Activated CD8-positive, alpha-beta T cell treated with anti-CD3 and anti-CD28 coated beads for 36 hours (primary cell): ENCODE results near the gene INO80. TPM values are rescaled to one million over a fixed set of nuclear protein-coding genes. Genes with fewer than 3 reads are reported as not detected.

ENCODE experiments used
- ATAC-seq: fragments of 200-7000 bp; cut with Tn5 transposase; one replicate; pipeline ENCODE4 v1.10.0; 2021; ENCODE audit warnings: mild to moderate bottlenecking, moderate library complexity
- CTCF ChIA-PET: fragments of 350-600 bp; sonication (Branson Sonifier 250); formaldehyde crosslinking; loops from one replicate; lab custom pipeline; 2021; ENCODE audit warnings: antibody characterized with exemption; lab: Charles Lee
- POLR2A ChIA-PET: fragments of 350-600 bp; sonication (Branson Sonifier 250); formaldehyde crosslinking; loops from one replicate; lab custom pipeline; 2021; ENCODE audit warnings: antibody characterized with exemption; lab: Charles Lee
- DNase-seq: peaks from one replicate; pipeline ENCODE4 v3.0.0-alpha.2; 2020
- H3K27ac Mint-ChIP-seq: one replicate; pipeline ENCODE4 v1.8.0; 2021; ENCODE audit warnings: mild to moderate bottlenecking, mixed read lengths
- H3K27me3 Mint-ChIP-seq: one replicate; pipeline ENCODE4 v1.8.0; 2021; ENCODE audit warnings: mixed read lengths
- H3K36me3 Mint-ChIP-seq: one replicate; pipeline ENCODE4 v1.8.0; 2021; ENCODE audit warnings: low read depth, mixed read lengths
- H3K4me1 Mint-ChIP-seq: one replicate; pipeline ENCODE4 v1.8.0; 2021; ENCODE audit warnings: low read depth, mixed read lengths
- H3K4me3 Mint-ChIP-seq: one replicate; pipeline ENCODE4 v1.8.0; 2021; ENCODE audit warnings: mild to moderate bottlenecking, moderate library complexity, mixed read lengths
- H3K9me3 Mint-ChIP-seq: one replicate; pipeline ENCODE4 v1.8.0; 2021; ENCODE audit warnings: mixed read lengths
- intact Hi-C: fragments of 100-400 bp; cut with micrococcal nuclease; formaldehyde crosslinking; loops from one replicate; pipeline ENCODE4 v1.10.0; 2022
- total RNA-seq, 2 experiments: library from RNA; stranded (reverse); gene quantifications; one replicate each; pipeline ENCODE4 v1.2.3, GENCODE V29; 2021
- TF ChIP-seq, protein P1 (sequence below): fragments of 200-600 bp; IDR thresholded peaks from one replicate; pipeline ENCODE4 v1.8.0; 2022; ENCODE audit warnings: antibody characterized with exemption, mild to moderate bottlenecking

INO80 gene
- total RNA-seq, 2 experiments from 2014 or later = 19.1 to 20.2 TPM

DNA sequence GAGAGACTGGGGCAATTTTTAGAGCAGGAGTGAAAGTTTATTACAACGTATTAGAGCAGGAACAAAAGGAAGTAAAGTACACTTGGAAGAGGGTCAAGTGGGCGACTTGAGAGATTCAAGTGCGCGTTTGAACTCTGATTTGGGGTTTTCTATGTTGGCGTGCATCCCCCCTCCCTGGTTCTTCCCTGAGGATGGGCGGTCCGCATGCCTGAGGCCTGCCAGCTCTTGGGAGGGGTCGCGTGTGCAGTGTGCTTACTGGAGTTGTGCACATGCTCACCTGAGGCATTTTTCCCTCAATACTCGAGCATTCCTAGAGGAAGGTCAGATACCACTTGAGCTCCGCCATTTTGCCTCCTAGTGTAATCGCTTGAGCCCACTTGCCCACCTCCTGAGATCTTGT lies 173.2 kb downstream of the INO80 start:
- Mint-ChIP-seq H3K27me3 (no peaks in the 10 kb centered on the region), H3K9me3 (no peaks in the 10 kb centered on the region), H3K4me3 (peak overlapping the region; percentile 79), H3K27ac (peak overlapping the region; percentile 74), H3K4me1 (peaks cover 34% of the 10 kb centered on the region), H3K36me3 (no peaks in the 10 kb centered on the region)
- ChIA-PET POLR2A (interaction anchor here (0.9 to 5.5 kb wide), 9 partner anchors 11 to 72 kb away, joined by 3 to 67 read pairs (median 4); partner anchors contain the start of genes CHAC1 and DLL4), CTCF (interaction anchor here (0.8 to 5.9 kb wide), 20 partner anchors 11 to 537 kb away, joined by 3 to 106 read pairs (median 7); partner anchors contain the start of genes CHAC1, CHP1, DLL4 and EXD1)
- intact Hi-C loops = no loop called here
- ATAC-seq (no peak), DNase-seq (no peak)
- TF ChIP-seq, protein P1, sequence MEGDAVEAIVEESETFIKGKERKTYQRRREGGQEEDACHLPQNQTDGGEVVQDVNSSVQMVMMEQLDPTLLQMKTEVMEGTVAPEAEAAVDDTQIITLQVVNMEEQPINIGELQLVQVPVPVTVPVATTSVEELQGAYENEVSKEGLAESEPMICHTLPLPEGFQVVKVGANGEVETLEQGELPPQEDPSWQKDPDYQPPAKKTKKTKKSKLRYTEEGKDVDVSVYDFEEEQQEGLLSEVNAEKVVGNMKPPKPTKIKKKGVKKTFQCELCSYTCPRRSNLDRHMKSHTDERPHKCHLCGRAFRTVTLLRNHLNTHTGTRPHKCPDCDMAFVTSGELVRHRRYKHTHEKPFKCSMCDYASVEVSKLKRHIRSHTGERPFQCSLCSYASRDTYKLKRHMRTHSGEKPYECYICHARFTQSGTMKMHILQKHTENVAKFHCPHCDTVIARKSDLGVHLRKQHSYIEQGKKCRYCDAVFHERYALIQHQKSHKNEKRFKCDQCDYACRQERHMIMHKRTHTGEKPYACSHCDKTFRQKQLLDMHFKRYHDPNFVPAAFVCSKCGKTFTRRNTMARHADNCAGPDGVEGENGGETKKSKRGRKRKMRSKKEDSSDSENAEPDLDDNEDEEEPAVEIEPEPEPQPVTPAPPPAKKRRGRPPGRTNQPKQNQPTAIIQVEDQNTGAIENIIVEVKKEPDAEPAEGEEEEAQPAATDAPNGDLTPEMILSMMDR = no peak

DNA sequence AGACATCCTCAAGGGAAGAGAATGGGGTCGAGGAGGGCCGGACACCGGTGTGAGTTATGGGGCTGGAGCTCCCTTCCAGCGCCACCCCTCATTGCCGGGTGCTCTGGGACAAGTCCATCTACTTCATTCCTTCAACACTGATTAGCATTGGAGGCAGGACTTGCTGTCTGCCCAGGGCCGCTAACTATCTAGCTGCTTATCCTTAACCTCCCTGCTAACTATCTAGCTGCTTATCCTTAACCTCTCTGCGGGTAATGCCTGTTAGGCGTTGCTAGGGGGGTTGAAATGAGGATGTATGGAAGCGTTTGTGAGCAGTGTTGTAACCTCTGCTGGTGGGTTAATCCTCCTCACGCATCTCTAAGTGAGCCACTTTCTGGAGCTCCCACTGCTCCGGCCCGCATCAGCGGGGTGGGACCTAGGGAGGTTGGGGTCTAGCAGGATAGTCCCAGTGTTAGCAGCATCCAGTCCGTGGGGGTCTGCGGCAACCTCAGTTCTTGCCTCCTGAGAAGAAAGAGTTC lies 173.7 kb downstream of the INO80 start:
- ChIA-PET POLR2A (interaction anchor here (0.9 to 5.5 kb wide), 10 partner anchors 11 to 71 kb away, joined by 3 to 67 read pairs (median 4); partner anchors contain the start of genes CHAC1 and DLL4), CTCF (interaction anchor here (0.6 to 5.9 kb wide), 28 partner anchors 11 to 538 kb away, joined by 3 to 106 read pairs (median 6); partner anchors contain the start of genes CHAC1, CHP1, DLL4 and EXD1)
- ATAC-seq (no peak), DNase-seq (no peak)
- Mint-ChIP-seq H3K4me3 (peak overlapping the region; percentile 79), H3K27me3 (no peaks in the 10 kb centered on the region), H3K27ac (peak overlapping the region; percentile 74), H3K9me3 (no peaks in the 10 kb centered on the region), H3K36me3 (no peaks in the 10 kb centered on the region), H3K4me1 (peaks cover 34% of the 10 kb centered on the region)
- TF ChIP-seq, protein P1 = no peak
- intact Hi-C loops = no loop called here

GRCh38 chr15:40941528-40942336 lies 174.3 kb downstream of the INO80 start:
- Mint-ChIP-seq H3K27ac (peak overlapping the region; percentile 74), H3K27me3 (no peaks in the 10 kb centered on the region), H3K36me3 (no peaks in the 10 kb centered on the region), H3K9me3 (no peaks in the 10 kb centered on the region), H3K4me1 (peaks cover 34% of the 10 kb centered on the region), H3K4me3 (peak overlapping the region; percentile 79)
- ChIA-PET POLR2A (interaction anchor here (0.8 to 5.5 kb wide), 12 partner anchors 12 to 289 kb away, joined by 3 to 67 read pairs (median 4); partner anchors contain the start of genes CHAC1, CHP1 and DLL4), CTCF (interaction anchor here (0.5 to 5.9 kb wide), 44 partner anchors 12 to 844 kb away, joined by 3 to 106 read pairs (median 4); partner anchors contain the start of genes CHAC1, CHP1, DLL4 and EXD1)
- ATAC-seq = peak; percentile 81
- TF ChIP-seq, protein P1 = peak; percentile 63
- intact Hi-C loops = no loop called here
- peak; percentile 78 for DNase-seq

GRCh38 chr15:40941068-40941527 lies 175.0 kb downstream of the INO80 start:
- DNase-seq (no peak), ATAC-seq (no peak)
- peak overlapping the region; percentile 46 for H3K4me3 Mint-ChIP-seq
- POLR2A ChIA-PET = interaction anchor here (0.8 to 5.5 kb wide), 6 partner anchors 12 to 290 kb away, joined by 3 to 67 read pairs (median 8); partner anchors contain the start of genes CHAC1, CHP1 and DLL4
- no peaks in the 10 kb centered on the region for H3K27me3 Mint-ChIP-seq
- peak overlapping the region; percentile 18 for H3K27ac Mint-ChIP-seq
- H3K36me3 Mint-ChIP-seq = no peaks in the 10 kb centered on the region
- H3K9me3 Mint-ChIP-seq = no peaks in the 10 kb centered on the region
- TF ChIP-seq, protein P1 = no peak
- peaks cover 32% of the 10 kb centered on the region for H3K4me1 Mint-ChIP-seq
- CTCF ChIA-PET = interaction anchor here (0.5 to 5.9 kb wide), 38 partner anchors 11 to 844 kb away, joined by 3 to 106 read pairs (median 4); partner anchors contain the start of genes CHAC1, CHP1, DLL4 and EXD1
- intact Hi-C loops = no loop called here
